PC-9 (cell line): ENCODE results near the gene MAGI2. TPM values are rescaled to one million over a fixed set of nuclear protein-coding genes. Genes with fewer than 3 reads are reported as not detected.
A peak's percentile ranks its signal among the peaks of the same experiment; 100 is the strongest.

ENCODE experiments used
- BruUV-seq: library from RNA; stranded (reverse); fragments of 400-500 nt; replicated peaks from 2 replicates; lab custom pipeline; 2021; lab: Mats Ljungman, UMichigan
- CTCF ChIA-PET: fragments of 300-600 bp; sonication (Branson Sonifier 250); formaldehyde crosslinking; loops from one replicate; lab custom pipeline; 2022; ENCODE audit warnings: antibody characterized with exemption; lab: Charles Lee
- POLR2A ChIA-PET: fragments of 300-600 bp; sonication (Branson Sonifier 250); formaldehyde crosslinking; loops from one replicate; lab custom pipeline; 2022; ENCODE audit warnings: antibody characterized with exemption; ENCODE audit not compliant: unreplicated experiment; lab: Charles Lee
- DNase-seq, 2 experiments: peaks; one replicate each; pipeline versions ENCODE4 v3.0.0 to v3.0.0-alpha.2; 2015 to 2022; ENCODE audit warnings: mixed read lengths in 1 of 2
- H2AFZ ChIP-seq: fragments of 200-600 bp; sonication (generic); 2 replicates; pipeline ENCODE4 v1.8.1; 2017; ENCODE audit warnings: antibody characterized with exemption
- H3F3A ChIP-seq: fragments of 200-600 bp; sonication (generic); 2 replicates; pipeline ENCODE4 v1.8.1; 2017; ENCODE audit warnings: antibody characterized with exemption, mild to moderate bottlenecking, low read depth; ENCODE audit not compliant: insufficient read depth
- H3K27ac ChIP-seq: fragments of 200-600 bp; sonication (generic); 2 replicates; pipeline ENCODE4 v1.6.1; 2016; ENCODE audit warnings: mixed run types
- H3K27me3 ChIP-seq: fragments of 200-600 bp; sonication (generic); 2 replicates; pipeline ENCODE4 v1.6.1; 2016; ENCODE audit warnings: low read depth, mixed run types; ENCODE audit not compliant: insufficient read depth
- H3K36me3 ChIP-seq: fragments of 200-600 bp; sonication (generic); 2 replicates; pipeline ENCODE4 v1.6.1; 2016; ENCODE audit warnings: low read depth, mixed run types
- H3K4me1 ChIP-seq: fragments of 200-600 bp; sonication (generic); replicated peaks from 2 replicates; pipeline ENCODE4 v1.6.1; 2016; ENCODE audit warnings: mixed run types; ENCODE audit not compliant: insufficient read depth
- H3K4me2 ChIP-seq: fragments of 200-600 bp; sonication (generic); 2 replicates; pipeline ENCODE4 v1.6.1; 2017; ENCODE audit warnings: mixed run types
- H3K4me3 ChIP-seq: fragments of 200-600 bp; sonication (generic); 2 replicates; pipeline ENCODE4 v1.6.1; 2016; ENCODE audit warnings: mixed run types
- H3K79me2 ChIP-seq: fragments of 200-600 bp; sonication (generic); 2 replicates; pipeline ENCODE4 v1.6.1; 2017; ENCODE audit warnings: low read depth, mixed run types
- H3K9me2 ChIP-seq: fragments of 200-600 bp; sonication (generic); 2 replicates; pipeline ENCODE4 v1.8.1; 2017; ENCODE audit warnings: mild to moderate bottlenecking; ENCODE audit not compliant: insufficient read depth
- H3K9me3 ChIP-seq: fragments of 200-600 bp; sonication (generic); 2 replicates; pipeline ENCODE4 v1.8.1; 2016; ENCODE audit warnings: low read depth; ENCODE audit not compliant: insufficient read depth
- H4K20me1 ChIP-seq: fragments of 200-600 bp; sonication (generic); 2 replicates; pipeline ENCODE4 v1.8.1; 2017; ENCODE audit not compliant: insufficient read depth
- EZH2 ChIP-seq: fragments of 200-600 bp; sonication (generic); IDR thresholded peaks from 2 replicates; pipeline ENCODE4 v1.8.0; 2017; ENCODE audit warnings: antibody characterized with exemption, low read depth
- intact Hi-C: fragments of 100-400 bp; cut with micrococcal nuclease; formaldehyde crosslinking; loops from one replicate; pipeline ENCODE4 v1.10.0; 2022; ENCODE audit not compliant: unreplicated experiment
- total RNA-seq: library from RNA; stranded (reverse); gene quantifications from 2 replicates; pipeline ENCODE4 v1.2.3, GENCODE V29; 2021
- TF ChIP-seq, protein P1 (sequence below): fragments of 200-600 bp; sonication (generic); conservative IDR thresholded peaks from 2 replicates; pipeline ENCODE4 v1.6.1; 2017; ENCODE audit warnings: mixed run types, antibody characterized with exemption, mild to moderate bottlenecking, moderate library complexity

Gene MAGI2
- total RNA-seq, 1 experiment from 2014 or later, result 0.92 TPM

DNA sequence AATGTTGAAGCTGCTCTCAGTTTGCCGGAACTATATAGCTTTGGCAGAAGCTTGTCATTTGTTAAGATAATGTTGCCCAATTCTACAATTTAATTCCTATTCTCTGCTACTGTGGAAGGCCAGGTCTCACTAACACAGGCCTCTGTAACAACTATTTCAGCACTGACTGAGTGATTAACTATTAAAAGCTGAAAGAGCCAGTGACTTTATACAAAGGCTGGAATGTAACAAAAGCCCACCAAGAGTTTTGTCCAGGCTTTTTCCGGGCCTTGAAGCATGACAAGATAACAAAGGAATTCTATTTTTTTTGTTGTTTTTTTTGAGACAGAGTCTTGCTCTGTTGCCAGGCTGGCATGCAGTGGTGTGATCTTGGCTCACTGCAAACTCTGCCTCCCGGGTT lies 859.3 kb downstream of the MAGI2 start:
- BruUV-seq, result no TSS peak
- Histone ChIP-seq H3K36me3 (no peaks in the 10 kb centered on the region), H3K4me1 (no peaks in the 10 kb centered on the region), H3K27me3 (no peaks in the 10 kb centered on the region), H4K20me1 (no peaks in the 10 kb centered on the region), H3F3A (no peaks in the 10 kb centered on the region), H2AFZ (no peak overlapping the region), H3K9me3 (no peaks in the 10 kb centered on the region), H3K9me2 (no peaks in the 10 kb centered on the region), H3K27ac (no peak overlapping the region), H3K79me2 (no peaks in the 10 kb centered on the region), H3K4me3 (no peak overlapping the region), H3K4me2 (no peak overlapping the region)
- POLR2A ChIA-PET, result interaction anchor here (0.6 kb wide), 1 partner anchor 83 kb away, joined by 3 read pairs; no protein-coding TSS in a partner anchor
- no peak for DNase-seq
- no peak for TF ChIP-seq EZH2
- TF ChIP-seq, protein P1, sequence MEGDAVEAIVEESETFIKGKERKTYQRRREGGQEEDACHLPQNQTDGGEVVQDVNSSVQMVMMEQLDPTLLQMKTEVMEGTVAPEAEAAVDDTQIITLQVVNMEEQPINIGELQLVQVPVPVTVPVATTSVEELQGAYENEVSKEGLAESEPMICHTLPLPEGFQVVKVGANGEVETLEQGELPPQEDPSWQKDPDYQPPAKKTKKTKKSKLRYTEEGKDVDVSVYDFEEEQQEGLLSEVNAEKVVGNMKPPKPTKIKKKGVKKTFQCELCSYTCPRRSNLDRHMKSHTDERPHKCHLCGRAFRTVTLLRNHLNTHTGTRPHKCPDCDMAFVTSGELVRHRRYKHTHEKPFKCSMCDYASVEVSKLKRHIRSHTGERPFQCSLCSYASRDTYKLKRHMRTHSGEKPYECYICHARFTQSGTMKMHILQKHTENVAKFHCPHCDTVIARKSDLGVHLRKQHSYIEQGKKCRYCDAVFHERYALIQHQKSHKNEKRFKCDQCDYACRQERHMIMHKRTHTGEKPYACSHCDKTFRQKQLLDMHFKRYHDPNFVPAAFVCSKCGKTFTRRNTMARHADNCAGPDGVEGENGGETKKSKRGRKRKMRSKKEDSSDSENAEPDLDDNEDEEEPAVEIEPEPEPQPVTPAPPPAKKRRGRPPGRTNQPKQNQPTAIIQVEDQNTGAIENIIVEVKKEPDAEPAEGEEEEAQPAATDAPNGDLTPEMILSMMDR, result no peak
- intact Hi-C loops, result no loop called here
- CTCF ChIA-PET, result no interaction called here

DNA sequence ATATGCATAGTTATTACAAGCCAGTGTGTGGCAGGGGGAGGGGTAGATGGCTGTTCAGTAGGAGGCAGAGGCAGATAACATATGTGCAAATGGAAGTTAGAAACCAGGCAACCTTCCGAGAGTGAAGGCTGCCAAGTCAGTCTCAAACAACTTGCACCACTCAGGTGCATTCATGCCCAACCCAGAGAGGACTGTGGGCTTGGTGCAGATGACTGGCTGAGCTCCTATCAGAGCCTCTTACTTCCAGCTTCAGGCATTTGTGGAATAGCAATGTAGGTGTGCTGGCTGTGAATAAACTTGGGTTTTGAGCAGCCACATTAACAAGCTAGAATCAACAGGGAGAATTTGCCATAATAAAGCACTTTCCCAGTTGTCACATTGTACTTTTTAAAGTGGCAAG lies 865.1 kb downstream of the MAGI2 start:
- no peak for DNase-seq
- ChIA-PET CTCF (interaction anchor here (0.6 kb wide), 1 partner anchor 586 kb away, joined by 3 read pairs; no protein-coding TSS in a partner anchor), POLR2A (no interaction called here)
- TF ChIP-seq, protein P1, result no peak
- no peak for TF ChIP-seq EZH2
- no TSS peak for BruUV-seq
- Histone ChIP-seq H3K36me3 (no peaks in the 10 kb centered on the region), H3K9me3 (no peaks in the 10 kb centered on the region), H3K4me3 (no peak overlapping the region), H3K4me1 (no peaks in the 10 kb centered on the region), H3F3A (no peaks in the 10 kb centered on the region), H4K20me1 (no peaks in the 10 kb centered on the region), H3K79me2 (no peaks in the 10 kb centered on the region), H3K27me3 (no peaks in the 10 kb centered on the region), H2AFZ (no peak overlapping the region), H3K4me2 (no peak overlapping the region), H3K9me2 (no peaks in the 10 kb centered on the region), H3K27ac (no peak overlapping the region)
- intact Hi-C loops, result loop anchor here (5.0 to 10.0 kb wide), 3 partner anchors 564 to 1459 kb away; no protein-coding TSS in a partner anchor

DNA sequence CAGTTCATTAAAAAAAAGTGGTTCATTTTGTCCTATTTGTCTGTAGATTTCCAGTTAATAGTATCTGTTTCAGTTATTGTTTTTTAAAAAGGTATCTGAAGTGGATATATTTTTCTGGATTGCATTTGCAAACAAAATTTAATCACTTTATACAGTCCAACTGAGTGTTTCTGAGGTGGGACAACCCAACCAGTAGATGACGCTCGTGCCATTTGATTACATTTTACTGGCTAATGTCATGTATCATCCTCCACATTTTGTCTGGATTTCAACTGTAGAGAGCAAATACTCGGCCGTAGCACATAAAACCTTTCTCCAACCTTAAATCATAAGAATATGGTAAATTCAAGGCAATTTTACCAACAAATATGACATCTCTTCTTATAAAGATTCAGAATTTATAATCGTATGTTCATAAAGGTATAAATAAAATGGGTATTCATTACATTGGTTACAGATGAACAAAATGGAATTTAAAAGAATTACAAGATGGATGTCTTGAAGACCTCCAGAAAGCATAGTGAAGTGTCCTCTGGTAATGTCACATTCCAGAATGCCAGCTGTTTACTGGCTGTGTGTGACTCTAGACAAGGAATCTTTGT lies 865.9 kb downstream of the MAGI2 start:
- Histone ChIP-seq H2AFZ (no peak overlapping the region), H3K36me3 (no peaks in the 10 kb centered on the region), H3K27ac (no peak overlapping the region), H3K9me2 (no peaks in the 10 kb centered on the region), H3K27me3 (no peaks in the 10 kb centered on the region), H3K4me3 (no peak overlapping the region), H3K4me1 (no peaks in the 10 kb centered on the region), H3K4me2 (no peak overlapping the region), H3K9me3 (no peaks in the 10 kb centered on the region), H4K20me1 (no peaks in the 10 kb centered on the region), H3K79me2 (no peaks in the 10 kb centered on the region), H3F3A (no peaks in the 10 kb centered on the region)
- no TSS peak for BruUV-seq
- POLR2A ChIA-PET, result no interaction called here
- DNase-seq, result peak in 1 of 2 experiments; percentile 18
- CTCF ChIA-PET, result interaction anchor here (0.7 to 1.0 kb wide), 2 partner anchors 220 to 589 kb away, joined by 3 to 4 read pairs; no protein-coding TSS in a partner anchor
- TF ChIP-seq, protein P1, result peak; percentile 53
- TF ChIP-seq EZH2, result no peak
- intact Hi-C loops, result loop anchor here (1.0 to 10.0 kb wide), 5 partner anchors 337 to 1460 kb away; no protein-coding TSS in a partner anchor
